Muscle of leg (tissue), 11 donors: ENCODE measurements around the gene SPINT4. TPM values are rescaled to one million over a fixed set of nuclear protein-coding genes. Genes with fewer than 3 reads are reported as not detected.
"Not testable (repeated sequence)": the region's sequence is repeated elsewhere in the genome, so short reads cannot be mapped to it uniquely, and the experiment has no call there.

ENCODE experiments used
- DNase-seq: peaks from one replicate; pipeline ENCODE4 v3.0.0; 2013
- H3K27ac ChIP-seq: one replicate; pipeline ENCODE4 v1.5.1; 2013; ENCODE audit warnings: mild to moderate bottlenecking, low read length, control low read depth
- H3K27me3 ChIP-seq: one replicate; pipeline ENCODE4 v1.6.1; 2013; ENCODE audit warnings: low read length; ENCODE audit not compliant: control insufficient read depth, insufficient read depth
- H3K36me3 ChIP-seq: one replicate; pipeline ENCODE4 v1.6.1; 2013; ENCODE audit warnings: low read length; ENCODE audit not compliant: control insufficient read depth, insufficient read depth
- H3K4me1 ChIP-seq: one replicate; pipeline ENCODE4 v1.6.1; 2013; ENCODE audit warnings: low read length; ENCODE audit not compliant: control insufficient read depth, insufficient read depth
- H3K4me3 ChIP-seq: one replicate; pipeline ENCODE4 v1.5.1; 2013; ENCODE audit warnings: low read length, control low read depth
- H3K9me3 ChIP-seq: replicated peaks from 2 replicates; pipeline ENCODE4 v1.6.1; 2013; ENCODE audit warnings: low read depth, low read length; ENCODE audit not compliant: control insufficient read depth
- WGBS: methylation state at CpG from one replicate; pipeline ENCODE4 v1.1.5; 2013; ENCODE audit warnings: missing lambda C conversion rate; ENCODE audit not compliant: insufficient coverage; 5-methylcytosine and 5-hydroxymethylcytosine counted together
- polyA plus RNA-seq, 8 donors: library from polyadenylated mRNA; unstranded; fragments of 120-200 nt; gene quantifications; one replicate each; pipeline versions ENCODE4 v1.2.1 to v1.2.3, GENCODE V29; 2013; ENCODE audit warnings: inconsistent platforms in 1 of 8, low replicate concordance in 1 of 8; ENCODE audit not compliant: insufficient read length in 8 of 8, insufficient read depth in 1 of 8
- total RNA-seq: library from RNA; stranded (reverse); fragments of 120-200 nt; gene quantifications from one replicate; pipeline ENCODE4 v1.2.4, GENCODE V29; 2013

Gene SPINT4
- total and polyA plus RNA-seq, 9 donors = not detected

GRCh38 chr20:45725134-45725533, 3.0 kb downstream of the SPINT4 start:
- H3K27me3 ChIP-seq = no peaks in the 10 kb centered on the region
- no peak overlapping the region for H3K27ac ChIP-seq
- no peaks in the 10 kb centered on the region for H3K4me1 ChIP-seq
- no peak for DNase-seq
- H3K36me3 ChIP-seq = no peaks in the 10 kb centered on the region
- H3K4me3 ChIP-seq = no peak overlapping the region
- no peaks in the 10 kb centered on the region for H3K9me3 ChIP-seq

- peaks cover 7% of the 10 kb centered on the region for H3K9me3 ChIP-seq
- WGBS = no CpG with 5 or more reads among the region's 2 CpGs
Observed at GRCh38 chr20:45727044-45727443, 4.9 kb downstream of the SPINT4 start.

DNA sequence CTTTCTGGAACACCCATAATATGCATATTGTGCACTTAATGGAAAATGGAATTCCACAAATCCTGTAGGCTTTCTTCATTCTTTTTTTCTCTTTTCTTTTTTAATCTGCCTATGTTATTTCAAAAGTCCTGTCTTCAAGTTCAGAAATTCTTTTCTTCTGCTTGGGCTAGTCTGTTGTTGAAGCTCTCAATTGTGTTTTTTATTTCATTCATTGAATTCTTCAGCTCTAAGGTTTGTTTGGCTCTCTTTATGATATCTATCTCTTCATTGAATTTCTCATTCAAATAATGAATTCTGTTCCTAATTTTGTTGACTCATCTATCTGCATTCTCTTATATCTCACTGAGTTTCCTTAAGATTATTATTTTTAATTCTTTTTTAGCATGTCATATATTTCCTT, 10.1 kb downstream of the SPINT4 start:
- no peak for DNase-seq
- Histone ChIP-seq H3K4me3 (no peak overlapping the region), H3K4me1 (no peaks in the 10 kb centered on the region), H3K27me3 (no peaks in the 10 kb centered on the region), H3K9me3 (peaks cover 7% of the 10 kb centered on the region), H3K27ac (no peak overlapping the region), H3K36me3 (no peaks in the 10 kb centered on the region)

More at GRCh38 chr20:45727044-45727443, 4.9 kb downstream of the SPINT4 start:
- DNase-seq = no peak
- H3K36me3 ChIP-seq = no peaks in the 10 kb centered on the region
- no peak overlapping the region for H3K4me3 ChIP-seq
- H3K4me1 ChIP-seq = no peaks in the 10 kb centered on the region
- H3K27ac ChIP-seq = no peak overlapping the region
- no peaks in the 10 kb centered on the region for H3K27me3 ChIP-seq

GRCh38 chr20:45735552-45735951, 13.4 kb downstream of the SPINT4 start:
- DNase-seq = no peak
- Histone ChIP-seq H3K4me1 (no peaks in the 10 kb centered on the region), H3K36me3 (no peaks in the 10 kb centered on the region), H3K27me3 (no peaks in the 10 kb centered on the region), H3K4me3 (no peak overlapping the region), H3K27ac (no peak overlapping the region), H3K9me3 (peaks cover 7% of the 10 kb centered on the region)
- 92% methylated on average over 7 of the region's 8 CpGs for WGBS

GRCh38 chr20:45735988-45736387, 13.8 kb downstream of the SPINT4 start:
- no peaks in the 10 kb centered on the region for H3K4me1 ChIP-seq
- H3K27me3 ChIP-seq = no peaks in the 10 kb centered on the region
- H3K36me3 ChIP-seq = no peaks in the 10 kb centered on the region
- H3K9me3 ChIP-seq = peaks cover 5% of the 10 kb centered on the region
- WGBS = 94% methylated on average over 19 of the region's 23 CpGs
- no peak overlapping the region for H3K4me3 ChIP-seq
- no peak overlapping the region for H3K27ac ChIP-seq
- DNase-seq = no peak

DNA sequence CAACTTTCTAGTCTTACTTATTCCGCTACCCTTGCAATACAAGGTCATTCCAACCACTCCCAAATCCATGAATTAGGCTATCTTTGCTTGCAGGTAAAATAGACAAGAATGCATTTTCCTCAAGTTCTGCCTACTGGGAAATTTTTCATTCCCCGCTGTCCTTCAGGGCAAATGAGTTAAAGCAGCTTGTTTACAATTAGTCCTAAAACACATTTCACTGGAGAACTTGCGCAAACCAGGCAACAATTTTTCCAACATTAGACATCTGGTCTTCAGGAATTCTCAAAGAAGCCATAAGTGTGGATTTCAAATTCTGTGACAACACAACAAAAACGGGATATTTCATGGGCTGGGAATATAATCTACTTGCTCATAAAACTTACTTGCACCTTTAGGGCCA, 20.4 kb downstream of the SPINT4 start:
- WGBS = 100% methylated on average over 1 of the region's 4 CpGs
- Histone ChIP-seq H3K27ac (no peak overlapping the region), H3K4me1 (no peaks in the 10 kb centered on the region), H3K9me3 (no peaks in the 10 kb centered on the region), H3K4me3 (no peak overlapping the region), H3K36me3 (no peaks in the 10 kb centered on the region), H3K27me3 (no peaks in the 10 kb centered on the region)
- DNase-seq = no peak

DNA sequence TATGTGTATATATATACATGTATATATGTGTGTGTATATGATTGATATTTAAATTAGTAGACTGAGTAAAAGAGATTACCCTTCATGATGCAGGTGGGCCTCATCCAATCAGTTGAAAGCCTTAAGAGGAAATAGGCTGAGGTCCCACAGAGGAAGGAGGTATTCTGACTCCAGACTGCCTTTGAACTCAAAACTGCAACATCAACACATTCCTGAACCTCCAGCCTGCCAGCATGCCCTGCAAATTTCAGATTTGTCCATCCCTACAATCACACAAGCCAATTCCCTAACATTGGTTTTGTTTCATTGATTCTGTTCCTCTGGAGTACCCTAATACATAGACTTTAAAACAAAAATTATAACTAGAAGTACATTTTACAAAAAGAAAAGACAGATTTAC, 22.9 kb downstream of the SPINT4 start:
- no peak for DNase-seq
- H3K27ac ChIP-seq = no peak overlapping the region
- H3K4me3 ChIP-seq = no peak overlapping the region
- H3K36me3 ChIP-seq = no peaks in the 10 kb centered on the region
- no peaks in the 10 kb centered on the region for H3K4me1 ChIP-seq
- H3K27me3 ChIP-seq = no peaks in the 10 kb centered on the region
- no peaks in the 10 kb centered on the region for H3K9me3 ChIP-seq

- Histone ChIP-seq H3K27me3 (no peaks in the 10 kb centered on the region), H3K4me1 (no peaks in the 10 kb centered on the region), H3K27ac (no peak overlapping the region), H3K4me3 (no peak overlapping the region), H3K36me3 (no peaks in the 10 kb centered on the region), H3K9me3 (no peaks in the 10 kb centered on the region)
- DNase-seq = no peak
- WGBS = no CpG with 5 or more reads among the region's 1 CpG
Observed at GRCh38 chr20:45751721-45752120, 29.6 kb downstream of the SPINT4 start.

GRCh38 chr20:45752746-45753145, 30.6 kb downstream of the SPINT4 start:
- no peak overlapping the region for H3K4me3 ChIP-seq
- DNase-seq = no peak
- H3K36me3 ChIP-seq = no peaks in the 10 kb centered on the region
- H3K9me3 ChIP-seq = no peaks in the 10 kb centered on the region
- no peak overlapping the region for H3K27ac ChIP-seq
- H3K27me3 ChIP-seq = no peaks in the 10 kb centered on the region
- no peaks in the 10 kb centered on the region for H3K4me1 ChIP-seq
- WGBS = no CpG with 5 or more reads among the region's 3 CpGs

DNA sequence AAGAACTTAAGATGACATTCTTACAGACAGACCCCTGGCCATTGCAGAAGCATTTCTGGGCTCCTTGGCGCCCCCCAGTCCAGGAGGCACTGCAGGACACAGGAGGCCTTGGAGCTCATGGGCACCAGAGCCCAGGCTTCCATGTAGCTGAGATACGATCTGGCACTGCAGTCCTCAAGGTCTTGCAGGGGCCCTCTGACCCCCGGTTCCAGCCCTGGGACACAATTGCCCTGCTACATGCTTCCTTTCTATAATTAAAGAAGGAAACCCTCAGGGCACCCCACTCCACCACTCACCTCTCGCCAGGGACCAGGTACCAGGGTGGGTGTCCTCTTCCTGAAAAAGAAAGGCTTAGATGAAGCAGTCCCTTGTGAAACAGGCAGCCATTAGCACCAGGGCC, 35.9 kb downstream of the SPINT4 start:
- H3K27me3 ChIP-seq = no peaks in the 10 kb centered on the region
- WGBS = 85% methylated on average over 4 of the region's 4 CpGs

GRCh38 chr20:45759921-45760320, 37.8 kb downstream of the SPINT4 start:
- not testable (repeated sequence) for H3K9me3 ChIP-seq, H3K36me3 ChIP-seq, H3K4me3 ChIP-seq, H3K4me1 ChIP-seq, DNase-seq, H3K27ac ChIP-seq, H3K27me3 ChIP-seq
- 100% methylated on average over 2 of the region's 8 CpGs for WGBS

More for the DNA sequence above, 35.9 kb downstream of the SPINT4 start:
- H3K36me3 ChIP-seq = no peaks in the 10 kb centered on the region
- H3K27ac ChIP-seq = no peak overlapping the region
- no peaks in the 10 kb centered on the region for H3K4me1 ChIP-seq
- no peak for DNase-seq
- H3K4me3 ChIP-seq = no peak overlapping the region
- no peaks in the 10 kb centered on the region for H3K9me3 ChIP-seq
